Kidney tubule cell (primary cell): ENCODE results near the gene CYP27C1.
"Not testable (repeated sequence)": the region's sequence is repeated elsewhere in the genome, so short reads cannot be mapped to it uniquely, and the experiment has no call there.

Experiments
- DNase-seq: peaks from one replicate; pipeline ENCODE4 v3.0.0-alpha.2; 2018; ENCODE audit warnings: low spot score

CYP27C1 gene, protein sequence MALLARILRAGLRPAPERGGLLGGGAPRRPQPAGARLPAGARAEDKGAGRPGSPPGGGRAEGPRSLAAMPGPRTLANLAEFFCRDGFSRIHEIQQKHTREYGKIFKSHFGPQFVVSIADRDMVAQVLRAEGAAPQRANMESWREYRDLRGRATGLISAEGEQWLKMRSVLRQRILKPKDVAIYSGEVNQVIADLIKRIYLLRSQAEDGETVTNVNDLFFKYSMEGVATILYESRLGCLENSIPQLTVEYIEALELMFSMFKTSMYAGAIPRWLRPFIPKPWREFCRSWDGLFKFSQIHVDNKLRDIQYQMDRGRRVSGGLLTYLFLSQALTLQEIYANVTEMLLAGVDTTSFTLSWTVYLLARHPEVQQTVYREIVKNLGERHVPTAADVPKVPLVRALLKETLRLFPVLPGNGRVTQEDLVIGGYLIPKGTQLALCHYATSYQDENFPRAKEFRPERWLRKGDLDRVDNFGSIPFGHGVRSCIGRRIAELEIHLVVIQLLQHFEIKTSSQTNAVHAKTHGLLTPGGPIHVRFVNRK

DNA sequence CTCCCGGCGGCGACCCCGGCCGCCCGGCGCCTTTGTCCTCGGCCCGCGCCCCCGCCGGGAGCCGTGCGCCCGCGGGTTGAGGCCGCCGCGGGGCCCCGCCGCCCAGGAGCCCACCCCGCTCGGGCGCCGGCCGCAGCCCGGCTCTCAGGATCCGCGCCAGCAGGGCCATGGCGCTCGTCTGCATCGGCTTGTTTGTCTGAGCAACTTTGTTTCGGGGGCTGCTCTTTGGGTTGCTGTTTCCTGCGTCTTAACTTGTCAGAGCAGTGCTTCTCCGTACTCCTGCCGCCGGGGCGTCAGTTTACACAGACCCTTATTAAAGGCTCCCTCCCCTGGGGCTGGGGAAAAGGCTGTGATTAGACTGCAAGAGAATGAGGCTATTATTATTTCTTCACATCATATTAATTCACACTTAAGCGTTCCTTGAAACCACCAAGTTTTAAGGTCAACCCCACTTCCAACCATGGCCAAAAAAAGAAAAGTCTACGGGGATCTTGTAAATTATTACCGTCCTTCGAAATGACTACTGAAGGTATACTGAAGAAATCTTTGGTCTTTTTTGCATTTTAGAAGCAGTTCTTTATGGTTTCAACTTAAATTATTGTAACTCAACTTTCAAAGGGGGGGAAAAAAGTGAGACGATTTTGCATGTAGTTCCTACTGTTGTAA is at the start of gene CYP27C1:
Gene CYP27C1, minus strand, starts transcription at position 198 of the 666 bp plus-strand sequence. Its CDS starts 29 bp downstream, at position 169.
- DNase-seq: no peak

DNA sequence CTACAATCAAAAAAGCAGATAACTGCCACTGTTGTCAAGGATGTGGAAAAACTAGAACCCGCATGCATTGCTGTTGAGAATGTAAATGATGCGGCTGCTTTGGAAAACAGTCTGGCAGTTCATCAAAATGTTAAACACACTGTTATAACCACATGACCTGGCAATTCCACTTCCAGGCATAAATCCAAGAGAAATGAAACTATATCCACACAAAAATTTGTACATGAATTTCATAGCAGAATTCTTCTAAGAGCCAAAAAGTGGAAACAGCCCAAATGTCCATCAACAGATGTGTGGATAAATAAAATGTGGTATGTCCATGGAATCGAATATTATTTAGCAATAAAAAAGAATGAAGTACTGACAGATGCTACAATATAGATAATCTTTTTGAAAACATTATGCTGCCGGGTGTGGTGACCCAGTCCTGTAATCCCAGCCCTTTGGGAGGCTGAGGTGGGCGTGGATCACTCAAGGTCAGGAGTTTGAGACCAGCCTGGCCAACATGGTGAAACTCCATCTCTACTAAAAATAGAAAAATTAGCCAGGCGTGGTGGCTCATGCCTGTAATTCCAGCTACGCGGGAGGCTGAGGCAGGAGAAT is 41.8 kb upstream of the CYP27C1 start:
- no peak for DNase-seq

DNA sequence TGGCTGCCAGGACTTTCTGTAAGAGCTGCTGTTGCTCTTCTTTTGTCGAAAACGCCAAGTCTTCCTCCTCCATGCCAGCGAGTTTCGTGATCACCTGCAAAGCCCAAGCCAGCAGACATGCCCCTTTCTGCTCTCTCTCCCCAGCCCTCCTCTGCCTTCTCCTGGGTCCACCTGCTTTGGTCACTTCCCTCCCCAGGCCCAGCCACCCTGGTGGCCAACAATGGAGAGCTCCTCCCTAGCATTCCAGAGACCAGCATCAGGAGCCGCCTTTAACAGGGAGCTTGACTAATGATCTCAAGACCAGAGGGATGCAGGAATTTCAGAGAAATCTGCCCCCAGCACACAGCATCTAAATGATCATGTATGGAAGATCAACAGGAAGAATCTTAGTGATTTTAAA is 39.3 kb upstream of the CYP27C1 start:
- DNase-seq: no peak

DNA sequence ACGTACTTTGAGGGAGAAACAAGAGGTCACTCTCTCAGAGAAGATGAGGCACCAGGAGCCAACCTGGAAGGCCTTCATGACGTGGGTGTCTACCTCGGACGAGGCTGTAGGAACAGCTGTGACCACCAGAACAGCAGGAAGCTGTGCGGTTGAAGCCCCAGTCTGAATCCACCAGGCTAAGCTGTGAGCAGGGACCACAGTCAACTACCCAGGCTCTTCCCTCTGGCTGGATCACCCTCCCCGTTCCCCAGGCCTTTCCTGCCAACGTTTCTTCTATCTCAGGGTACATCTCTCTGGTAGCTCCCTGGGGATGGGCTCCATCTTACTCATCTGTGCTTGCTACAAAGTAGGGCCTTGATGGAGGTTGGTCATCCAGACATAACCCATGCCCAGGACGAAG is 36.8 kb upstream of the CYP27C1 start:
- no peak for DNase-seq

DNA sequence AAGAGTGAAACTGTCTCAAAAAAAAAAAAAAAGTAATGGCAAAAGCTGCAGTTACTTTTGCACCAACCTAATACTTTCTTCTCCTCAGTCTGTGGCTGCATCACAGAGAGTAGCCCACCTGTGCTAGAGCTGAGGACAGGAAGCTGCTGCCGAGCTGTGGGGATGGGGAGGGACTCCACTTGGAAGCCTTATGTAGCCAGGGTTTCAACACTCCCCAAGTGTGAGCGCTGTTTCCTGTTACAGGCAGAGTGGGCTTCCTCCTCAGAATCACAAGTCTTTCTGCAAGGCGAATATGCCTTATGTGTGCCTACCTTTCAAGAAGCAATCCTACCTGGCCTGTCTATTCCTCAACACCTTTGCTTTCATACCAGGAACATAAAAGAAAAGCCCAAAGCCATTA is 36.3 kb upstream of the CYP27C1 start:
- DNase-seq: no peak

DNA sequence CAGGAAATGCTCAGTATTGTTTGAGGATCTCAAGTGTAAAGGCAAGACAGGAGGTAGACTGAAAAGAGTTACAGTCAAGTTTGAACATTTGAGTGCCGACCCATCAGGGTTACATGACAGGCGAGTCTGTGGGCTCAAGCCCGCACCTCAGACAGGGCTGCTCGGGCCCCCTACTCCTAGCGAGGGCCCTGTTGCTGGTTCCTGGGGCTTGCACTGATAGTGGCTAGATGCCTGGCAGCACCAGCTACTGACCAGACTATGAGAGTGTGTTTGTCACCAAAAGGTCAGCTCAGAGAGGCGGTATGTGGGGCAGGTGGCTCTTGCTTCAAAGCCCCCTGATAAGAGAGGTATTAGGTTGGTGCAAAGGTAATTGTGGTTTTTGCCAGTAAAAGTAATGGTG is 35.6 kb upstream of the CYP27C1 start:
- no peak for DNase-seq

DNA sequence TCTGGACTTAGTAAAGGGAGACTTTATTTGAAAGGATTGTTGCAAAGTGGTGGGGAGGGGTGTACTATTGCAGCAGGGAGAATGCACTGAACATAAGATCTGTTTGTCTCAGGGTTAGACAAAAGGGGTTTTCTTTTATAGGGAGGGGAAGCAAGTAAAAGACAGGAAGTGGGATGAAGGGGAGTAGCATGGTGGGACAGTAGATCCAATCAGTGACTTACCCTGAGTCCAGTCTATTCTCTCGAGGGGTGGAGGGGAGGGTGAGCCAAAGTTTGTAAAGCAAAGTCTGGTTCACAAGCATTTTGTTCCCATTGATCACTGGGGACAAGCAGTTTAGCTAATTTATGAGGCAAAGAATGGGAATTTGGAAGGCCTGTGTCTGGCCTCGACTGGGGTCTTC is 35.0 kb upstream of the CYP27C1 start:
- DNase-seq: no peak

DNA sequence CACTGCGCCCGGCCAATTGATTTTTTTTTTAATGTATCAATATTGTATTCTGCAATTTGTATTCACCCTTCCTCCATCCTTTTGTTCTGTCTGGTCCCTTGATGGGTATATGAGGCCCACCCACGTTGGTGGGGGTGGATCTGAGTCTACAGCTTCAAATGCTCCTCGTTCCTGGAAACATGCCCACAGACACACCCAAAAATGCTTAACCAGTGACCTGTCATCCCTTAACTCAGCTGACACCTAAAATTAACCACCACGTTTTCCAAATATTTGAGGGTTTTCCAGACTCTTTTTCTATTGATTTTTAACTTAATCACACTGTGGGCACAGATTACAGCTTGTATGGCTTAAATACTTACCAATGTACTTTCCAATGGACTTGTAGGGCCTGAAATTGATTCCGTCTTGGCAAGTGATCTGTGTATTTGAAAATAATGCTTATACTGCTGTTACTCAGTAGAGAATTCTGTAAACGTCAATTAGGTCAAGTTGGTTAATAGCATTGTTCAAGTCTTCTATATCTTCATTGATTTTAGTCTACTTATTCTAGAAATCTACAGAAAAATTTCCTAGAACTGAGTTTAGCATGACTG is 34.4 kb upstream of the CYP27C1 start:
- DNase-seq: peak; percentile 31

DNA sequence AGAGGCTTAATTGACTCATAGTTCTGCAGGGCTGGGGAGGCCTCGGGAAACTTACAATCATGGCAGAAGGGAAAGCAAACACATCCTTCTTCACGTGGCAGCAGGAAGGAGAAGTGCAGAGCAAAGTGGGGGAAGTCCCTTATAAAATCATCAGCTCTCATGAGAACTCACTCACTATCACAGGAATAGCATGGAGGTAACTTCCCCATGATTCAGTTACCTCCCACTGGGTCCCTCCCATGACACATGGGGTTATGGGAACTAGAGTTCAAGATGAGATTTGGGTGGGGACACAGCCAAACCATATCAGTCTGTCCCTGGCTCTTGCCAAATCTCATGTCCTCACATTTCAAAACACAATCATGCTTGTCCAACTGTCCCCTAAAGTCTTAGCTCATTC is 21.1 kb upstream of the CYP27C1 start:
- not testable (repeated sequence) for DNase-seq

DNA sequence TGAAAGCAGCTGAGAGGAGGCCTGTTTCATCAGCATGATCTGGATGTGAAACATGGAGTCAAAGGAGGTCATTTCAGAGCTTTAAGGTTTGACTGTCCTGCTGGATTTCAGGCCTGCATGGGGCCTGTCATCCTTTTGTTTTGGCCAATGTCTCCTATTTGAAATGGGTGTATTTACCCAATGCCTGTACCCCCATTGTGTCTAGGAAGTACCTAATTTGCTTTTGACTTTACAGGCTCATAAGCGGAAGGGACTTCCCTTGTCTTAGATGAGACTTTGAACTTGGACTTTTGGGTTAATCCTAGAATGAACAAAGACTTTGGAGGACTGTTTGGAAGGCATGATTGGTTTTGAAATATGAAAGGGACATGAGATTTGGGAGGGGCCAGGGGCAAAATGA is 19.3 kb upstream of the CYP27C1 start:
- no peak for DNase-seq

DNA sequence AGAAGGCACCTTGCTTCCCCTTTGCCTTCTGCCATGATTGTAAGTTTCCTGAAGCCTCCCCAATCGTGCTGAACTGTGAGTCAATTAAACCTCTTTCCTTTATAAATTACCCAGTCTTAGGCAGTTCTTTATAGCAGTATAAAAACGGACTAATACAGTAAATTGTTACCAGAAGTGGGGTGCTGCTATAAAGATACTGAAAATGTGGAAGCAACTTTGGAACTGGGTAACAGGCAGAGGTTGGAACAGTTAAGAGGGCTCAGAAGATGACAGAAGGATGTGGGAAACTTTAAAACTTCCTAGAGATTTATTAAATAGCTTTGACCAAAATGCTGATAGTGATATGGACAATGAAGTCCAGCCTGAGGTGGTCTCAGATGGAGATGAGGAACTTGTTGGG is 17.7 kb upstream of the CYP27C1 start:
- not testable (repeated sequence) for DNase-seq

DNA sequence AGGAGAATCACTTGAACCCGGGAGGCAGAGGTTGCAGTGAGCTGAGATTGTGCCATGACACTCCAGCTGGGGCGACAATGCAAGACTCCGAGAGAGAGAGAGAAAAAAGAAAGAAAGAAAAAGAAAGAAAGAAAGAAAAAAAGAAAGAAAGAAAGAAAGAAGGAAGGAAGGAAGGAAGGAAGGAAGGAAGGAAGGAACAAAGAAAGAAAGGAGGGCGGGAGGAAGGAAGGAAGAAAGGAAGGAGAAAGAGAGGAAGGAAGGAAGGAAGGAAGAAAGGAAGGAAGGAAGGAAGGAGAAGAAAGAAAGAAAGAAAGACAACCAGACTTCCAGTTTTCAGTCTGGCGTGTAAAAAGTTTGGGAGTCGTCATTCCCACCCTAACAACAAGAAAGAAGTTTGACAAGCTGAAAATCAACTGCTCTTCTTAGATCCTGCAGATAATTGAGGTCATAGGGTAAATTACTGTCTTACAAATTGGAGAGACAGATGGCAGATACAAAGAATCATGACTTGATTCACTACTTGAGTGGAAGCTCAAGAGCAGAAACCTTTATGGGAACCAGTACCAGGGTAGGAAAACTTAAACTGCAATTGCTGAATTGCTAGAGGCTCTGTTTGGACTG is 15.1 kb upstream of the CYP27C1 start:
- no peak for DNase-seq

DNA sequence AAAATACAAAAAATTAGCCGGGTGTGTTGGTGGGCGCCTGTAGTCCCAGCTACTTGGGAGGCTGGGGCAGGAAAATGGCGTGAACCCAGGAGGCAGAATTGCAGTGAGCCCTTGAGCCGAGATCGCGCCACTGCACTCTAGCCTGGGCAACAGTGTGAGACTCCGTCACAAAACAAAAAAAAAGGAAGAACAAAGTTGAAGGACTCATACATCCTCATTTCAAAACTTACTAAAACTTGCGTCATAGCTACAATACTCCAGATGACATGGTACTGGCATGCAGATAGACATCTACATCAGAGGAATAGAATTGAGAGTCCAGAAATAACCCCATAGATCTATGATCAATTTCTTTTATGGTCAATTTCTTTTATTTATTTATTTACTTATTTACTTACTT is 13.6 kb upstream of the CYP27C1 start:
- no peak for DNase-seq

DNA sequence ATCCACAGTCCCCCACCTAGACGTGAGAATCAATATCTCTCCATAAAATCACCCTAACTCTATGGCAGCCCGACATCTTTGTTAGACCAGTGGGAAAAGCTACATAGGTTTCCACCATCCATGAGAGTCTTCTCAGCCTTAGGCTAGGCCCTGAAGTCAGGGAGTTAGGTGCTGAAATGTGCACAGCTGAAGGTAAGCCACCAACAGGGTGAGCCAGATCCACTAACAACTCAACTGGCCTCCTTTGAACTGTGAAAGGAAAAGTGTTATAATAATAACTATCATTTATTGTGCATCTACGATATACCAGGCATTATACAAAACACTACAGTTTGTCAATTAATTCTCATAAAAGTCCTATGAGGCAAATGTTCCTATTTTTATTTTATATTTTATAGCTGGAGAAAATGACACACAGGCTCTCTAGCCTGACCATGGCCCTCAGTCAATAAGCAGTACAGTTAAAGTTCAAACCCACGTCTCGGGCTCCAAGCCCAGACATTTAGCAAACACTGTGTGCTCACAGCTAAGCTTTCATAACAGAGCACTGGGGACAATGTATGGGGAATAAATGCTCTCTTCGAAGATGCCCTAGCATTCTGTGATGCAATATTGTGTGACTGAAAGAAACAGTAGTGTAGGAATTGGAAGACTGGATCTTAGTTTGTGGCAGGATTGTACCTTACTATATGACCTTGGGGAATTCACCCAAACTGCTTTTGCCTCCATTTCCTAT is 11.2 kb upstream of the CYP27C1 start:
- no peak for DNase-seq

DNA sequence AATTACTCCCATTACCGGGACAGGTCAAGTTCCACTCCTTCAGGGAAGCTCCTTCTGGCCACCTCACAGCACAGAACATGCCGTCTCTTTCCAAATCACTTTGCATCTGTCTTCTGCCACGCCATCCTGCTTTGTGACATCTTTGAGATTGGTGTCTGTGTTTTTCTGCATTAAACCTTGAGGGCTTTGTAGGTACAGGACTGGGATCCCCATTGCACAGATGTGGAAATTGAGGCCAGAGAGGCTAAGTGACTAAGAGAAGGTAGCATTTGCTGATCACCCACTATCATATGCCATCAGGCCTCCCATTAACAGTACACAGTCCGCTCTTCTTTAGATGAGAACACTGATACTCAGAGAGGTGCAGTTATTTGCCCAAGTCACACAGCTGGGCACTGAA is 9.5 kb upstream of the CYP27C1 start:
- DNase-seq: no peak

DNA sequence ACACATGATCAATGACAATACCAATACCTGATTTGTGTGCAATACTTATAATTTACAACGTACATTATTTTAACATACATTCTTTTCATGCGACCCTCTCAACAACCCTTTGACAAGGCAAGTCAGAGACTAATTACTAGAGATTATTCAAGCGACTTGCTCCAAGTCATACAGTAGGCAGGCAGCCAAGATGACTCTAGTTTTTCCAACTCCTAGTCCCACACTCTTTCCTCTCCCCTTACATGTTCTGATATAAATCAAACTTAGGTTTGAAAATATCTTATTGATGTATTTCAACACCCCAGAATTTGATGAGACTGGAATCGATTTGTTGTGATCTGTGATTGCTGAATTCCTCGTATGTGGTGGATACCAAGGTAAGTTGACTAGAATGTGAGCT is 8.0 kb upstream of the CYP27C1 start:
- DNase-seq: no peak

DNA sequence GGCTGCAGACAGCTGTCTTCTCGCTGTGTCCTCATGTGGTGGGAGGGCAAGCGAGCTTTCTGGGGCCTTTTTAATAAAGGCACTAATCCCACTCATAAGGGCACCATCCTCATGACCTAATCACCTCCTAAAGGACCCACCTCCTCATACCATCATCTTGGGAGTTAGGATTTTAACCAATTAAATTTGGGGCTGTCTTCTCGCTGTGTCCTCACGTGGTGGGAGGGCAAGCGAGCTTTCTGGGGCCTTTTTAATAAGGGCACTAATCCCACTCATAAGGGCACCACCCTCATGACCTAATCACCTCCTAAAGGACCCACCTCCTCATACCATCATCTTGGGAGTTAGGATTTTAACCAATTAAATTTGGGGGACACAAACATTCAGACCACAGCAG is 7.2 kb upstream of the CYP27C1 start:
- DNase-seq: not testable (repeated sequence)

DNA sequence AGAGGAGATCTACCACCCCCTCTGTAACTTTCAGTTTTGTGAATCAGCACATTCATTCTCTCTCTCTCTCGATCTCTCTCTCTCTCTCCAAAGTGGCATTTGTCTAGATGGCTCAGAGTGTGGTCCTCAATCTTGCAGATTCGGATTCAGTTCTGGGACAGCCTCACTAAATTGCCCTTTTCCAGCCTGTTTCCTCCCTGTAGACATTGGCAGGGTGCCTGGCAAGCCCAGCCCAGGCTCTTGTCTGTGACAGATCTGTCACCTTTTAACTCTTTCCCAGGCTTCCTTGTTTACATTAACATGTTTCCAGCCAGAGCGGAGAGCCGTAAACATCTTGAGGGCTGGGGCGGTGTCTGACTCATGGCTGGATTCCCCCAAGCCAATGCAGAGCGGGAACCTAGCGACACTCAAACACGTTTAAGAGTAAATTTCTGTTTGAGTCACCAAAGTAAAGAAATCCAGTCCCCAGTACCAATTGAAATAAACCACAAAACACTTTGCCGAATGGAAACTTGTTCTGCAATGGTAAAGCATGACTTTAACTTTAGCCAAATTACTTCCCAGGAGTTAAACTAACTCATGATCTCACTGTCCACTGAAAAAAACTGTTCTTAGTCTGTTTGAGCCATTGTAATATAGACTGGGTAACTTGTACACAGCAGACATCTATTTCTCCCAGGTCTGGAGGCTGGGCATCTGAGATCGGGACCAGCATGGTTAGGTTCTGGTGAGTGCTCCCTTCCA is 6.6 kb upstream of the CYP27C1 start:
- peak; percentile 95 for DNase-seq

DNA sequence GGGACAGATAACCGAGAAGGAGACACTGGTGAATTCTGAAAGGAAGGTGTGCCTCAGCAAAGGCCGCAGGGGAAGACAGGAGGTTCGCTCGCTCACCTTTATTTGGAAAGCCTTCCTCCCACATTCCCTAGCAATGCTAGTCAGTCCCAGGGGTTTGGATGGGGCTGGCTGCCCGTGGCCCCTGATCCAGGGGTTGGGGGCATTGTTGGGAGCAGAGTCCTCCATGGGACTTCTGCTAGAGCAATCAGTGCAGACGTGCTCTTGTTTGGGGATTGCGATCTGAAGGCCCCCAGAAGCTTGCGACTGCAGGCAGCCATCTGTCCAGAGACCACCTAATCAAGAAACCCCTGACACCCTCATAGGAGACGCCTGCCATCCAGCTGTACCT is 6.0 kb upstream of the CYP27C1 start:
- no peak for DNase-seq

DNA sequence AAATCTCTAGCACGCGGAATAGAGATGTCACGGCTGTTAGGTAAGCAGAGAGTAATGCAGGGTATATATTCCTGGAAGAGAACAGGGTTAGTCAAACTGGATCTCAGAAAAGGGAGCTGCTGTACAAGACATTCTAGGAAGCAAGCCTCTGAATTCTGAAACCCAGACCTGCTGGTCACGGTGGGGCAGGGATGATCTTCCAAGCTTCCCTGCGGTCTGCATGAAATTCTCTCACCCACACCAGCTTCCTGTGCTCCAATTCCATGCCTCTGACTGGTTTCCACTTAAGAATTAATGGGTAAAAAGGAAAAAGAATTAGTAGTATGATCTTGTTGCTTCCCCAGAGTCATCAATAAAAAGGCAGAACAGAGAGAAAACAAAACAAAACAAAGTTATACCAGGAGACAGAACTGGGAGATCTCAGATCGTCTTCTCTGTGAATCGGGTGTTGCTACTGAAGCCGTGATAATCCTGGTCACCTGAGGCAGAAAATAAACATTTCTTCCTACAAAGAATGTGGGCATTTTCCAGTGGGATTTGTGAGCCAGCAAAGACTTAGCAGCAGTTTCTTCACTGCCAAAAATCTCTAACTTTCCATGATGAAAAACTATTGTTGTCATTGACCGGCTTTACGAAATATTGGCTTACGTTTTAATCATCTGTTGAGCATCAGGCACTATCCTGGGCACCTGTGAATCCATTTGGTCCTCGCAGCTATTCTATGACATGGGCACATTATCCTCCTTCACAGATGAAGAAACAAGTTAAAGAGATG is 5.3 kb upstream of the CYP27C1 start:
- peak; percentile 31 for DNase-seq
